ENCODE results near the gene LHFPL6.
A peak's percentile ranks its signal among the peaks of the same experiment; 100 is the strongest.

- TF ChIP-seq CTCF (IDR thresholded peaks at IDR 0.05) (peak; percentile 73; the same call in 1 of the 2 replicates), REST (IDR thresholded peaks at IDR 0.05; ENCODE audit: insufficient read depth in 1 of 2, low read depth in 2 of 2, low read length in 1 of 2) (no peak), POLR2AphosphoS5 (IDR thresholded peaks at IDR 0.05; ENCODE audit: low read depth, low read length) (no peak), SIN3A (IDR thresholded peaks at IDR 0.05; ENCODE audit: borderline replicate concordance, insufficient read depth, low read depth, low read length) (no peak), TCF7L2 (IDR thresholded peaks at IDR 0.05; ENCODE audit: low read depth, low read length) (no peak)
These were observed 9.1 kb upstream of the LHFPL6 start for GRCh38 chr13:39612023-39612637.

All from Panc1 (cell line).